ENCODE measurements around the gene FAM110A.
"Not testable (repeated sequence)": the region's sequence is repeated elsewhere in the genome, so short reads cannot be mapped to it uniquely, and the experiment has no call there.

The FAM110A gene

GRCh38 chr20:845941-846893, 12.7 kb downstream of the FAM110A start:
- no peak for DNase-seq (ENCODE audit: low spot score)
- Histone ChIP-seq H2AK5ac (ENCODE audit: low read depth, low read length) (no peak overlapping the region), H4K8ac (ENCODE audit: low read depth, low read length) (no peak overlapping the region), H3K9ac (ENCODE audit: low read depth, low read length, poor library complexity) (no peak overlapping the region), H3K27ac (replicated peaks; ENCODE audit: low read length) (no peak overlapping the region), H3K9me3 (replicated peaks in 1 of 2; ENCODE audit: control insufficient read depth in 2 of 2, insufficient read depth in 1 of 2, low read depth in 1 of 2, low read length in 2 of 2) (no peaks in the 10 kb centered on the region), H3K79me1 (ENCODE audit: low read depth, low read length) (no peaks in the 10 kb centered on the region), H3K18ac (ENCODE audit: low read length) (no peak overlapping the region), H2AFZ (ENCODE audit: low read length) (no peak overlapping the region), H3K4ac (ENCODE audit: low read length) (no peak overlapping the region), H2BK120ac (ENCODE audit: low read depth, low read length) (no peak overlapping the region), H2BK12ac (ENCODE audit: low read length) (no peak overlapping the region), H2BK5ac (ENCODE audit: low read length) (no peak overlapping the region), H3K14ac (ENCODE audit: low read length) (no peak overlapping the region), H2BK15ac (ENCODE audit: low read length) (no peak overlapping the region), H3K4me1 (ENCODE audit: control insufficient read depth in 2 of 2, insufficient read depth in 1 of 2, low read depth in 1 of 2, low read length in 2 of 2) (peaks cover 15 to 29% of the 10 kb centered on the region in 2 donors), H3K23ac (ENCODE audit: low read depth, low read length, poor library complexity) (no peak overlapping the region), H3K36me3 (replicated peaks in 1 of 2; ENCODE audit: control insufficient read depth in 2 of 2, insufficient read depth in 2 of 2, low read length in 2 of 2) (peaks cover 0 to 2% of the 10 kb centered on the region in 2 donors), H3K4me3 (ENCODE audit: low read length in 2 of 2) (no peak overlapping the region), H3K4me2 (ENCODE audit: insufficient read depth, low read length, poor library complexity, severe bottlenecking) (no peak overlapping the region), H3K27me3 (ENCODE audit: control insufficient read depth in 3 of 3, insufficient read depth in 3 of 3, low read depth in 1 of 3, low read length in 3 of 3) (peaks cover 7 to 46% (median 15%) of the 10 kb centered on the region in 3 experiments), H4K91ac (ENCODE audit: low read depth, low read length, poor library complexity) (no peak overlapping the region)
- WGBS, 2 donors (ENCODE audit: extremely low coverage in 2 of 2, insufficient read length in 2 of 2, insufficient replicate concordance in 1 of 2): no CpG with 5 or more reads among the region's 11 CpGs

GRCh38 chr20:846894-847278, 13.4 kb downstream of the FAM110A start:
- Histone ChIP-seq H3K9ac (ENCODE audit: low read depth, low read length, poor library complexity) (no peak overlapping the region), H3K4ac (ENCODE audit: low read length) (no peak overlapping the region), H3K27ac (replicated peaks; ENCODE audit: low read length) (no peak overlapping the region), H2BK120ac (ENCODE audit: low read depth, low read length) (no peak overlapping the region), H3K4me1 (ENCODE audit: control insufficient read depth in 2 of 2, insufficient read depth in 1 of 2, low read depth in 1 of 2, low read length in 2 of 2) (peaks cover 15 to 27% of the 10 kb centered on the region in 2 donors), H3K18ac (ENCODE audit: low read length) (peak overlapping the region; percentile 18), H2AFZ (ENCODE audit: low read length) (no peak overlapping the region), H3K9me3 (replicated peaks in 1 of 2; ENCODE audit: control insufficient read depth in 2 of 2, insufficient read depth in 1 of 2, low read depth in 1 of 2, low read length in 2 of 2) (no peaks in the 10 kb centered on the region), H2BK15ac (ENCODE audit: low read length) (no peak overlapping the region), H3K4me2 (ENCODE audit: insufficient read depth, low read length, poor library complexity, severe bottlenecking) (no peak overlapping the region), H3K36me3 (replicated peaks in 1 of 2; ENCODE audit: control insufficient read depth in 2 of 2, insufficient read depth in 2 of 2, low read length in 2 of 2) (peaks cover 0 to 2% of the 10 kb centered on the region in 2 donors), H3K14ac (ENCODE audit: low read length) (no peak overlapping the region), H4K8ac (ENCODE audit: low read depth, low read length) (no peak overlapping the region), H3K4me3 (ENCODE audit: low read length in 2 of 2) (no peak overlapping the region), H2BK12ac (ENCODE audit: low read length) (no peak overlapping the region), H3K79me1 (ENCODE audit: low read depth, low read length) (no peaks in the 10 kb centered on the region), H3K23ac (ENCODE audit: low read depth, low read length, poor library complexity) (no peak overlapping the region), H2BK5ac (ENCODE audit: low read length) (no peak overlapping the region), H3K27me3 (ENCODE audit: control insufficient read depth in 3 of 3, insufficient read depth in 3 of 3, low read depth in 1 of 3, low read length in 3 of 3) (peaks cover 5 to 39% (median 8%) of the 10 kb centered on the region in 3 experiments), H4K91ac (ENCODE audit: low read depth, low read length, poor library complexity) (no peak overlapping the region), H2AK5ac (ENCODE audit: low read depth, low read length) (no peak overlapping the region)
- WGBS, 2 donors (ENCODE audit: extremely low coverage in 2 of 2, insufficient read length in 2 of 2, insufficient replicate concordance in 1 of 2): no CpG with 5 or more reads among the region's 7 CpGs
- DNase-seq (ENCODE audit: low spot score): no peak

- H3K23ac ChIP-seq (ENCODE audit: low read depth, low read length, poor library complexity): no peak overlapping the region
These were observed 14.7 kb downstream of the FAM110A start for GRCh38 chr20:848193-848592.

GRCh38 chr20:848731-849130, 15.2 kb downstream of the FAM110A start:
- not testable (repeated sequence) for H3K9ac ChIP-seq (ENCODE audit: low read depth, low read length, poor library complexity); H4K91ac ChIP-seq (ENCODE audit: low read depth, low read length, poor library complexity); H3K4ac ChIP-seq (ENCODE audit: low read length); H2BK5ac ChIP-seq (ENCODE audit: low read length); H2BK12ac ChIP-seq (ENCODE audit: low read length); H2BK15ac ChIP-seq (ENCODE audit: low read length); H3K9me3 ChIP-seq (replicated peaks in 1 of 2; ENCODE audit: control insufficient read depth in 2 of 2, insufficient read depth in 1 of 2, low read depth in 1 of 2, low read length in 2 of 2); H2AFZ ChIP-seq (ENCODE audit: low read length); H2AK5ac ChIP-seq (ENCODE audit: low read depth, low read length); H3K4me3 ChIP-seq (ENCODE audit: low read length in 2 of 2); H4K8ac ChIP-seq (ENCODE audit: low read depth, low read length); H2BK120ac ChIP-seq (ENCODE audit: low read depth, low read length); H3K14ac ChIP-seq (ENCODE audit: low read length); DNase-seq (ENCODE audit: low spot score); H3K27ac ChIP-seq (replicated peaks; ENCODE audit: low read length); H3K79me1 ChIP-seq (ENCODE audit: low read depth, low read length); H3K4me2 ChIP-seq (ENCODE audit: insufficient read depth, low read length, poor library complexity, severe bottlenecking); H3K36me3 ChIP-seq (replicated peaks in 1 of 2; ENCODE audit: control insufficient read depth in 2 of 2, insufficient read depth in 2 of 2, low read length in 2 of 2); H3K23ac ChIP-seq (ENCODE audit: low read depth, low read length, poor library complexity)
- Histone ChIP-seq H3K18ac (ENCODE audit: low read length) (peak overlapping the region; percentile 69), H3K4me1 (ENCODE audit: control insufficient read depth in 2 of 2, insufficient read depth in 1 of 2, low read depth in 1 of 2, low read length in 2 of 2) (peaks cover 15 to 24% of the 10 kb centered on the region in 2 donors), H3K27me3 (ENCODE audit: control insufficient read depth in 3 of 3, insufficient read depth in 3 of 3, low read depth in 1 of 3, low read length in 3 of 3) (peaks cover 0 to 21% (median 0%) of the 10 kb centered on the region in 3 experiments)
- no CpG with 5 or more reads among the region's 8 CpGs for WGBS, 2 donors (ENCODE audit: extremely low coverage in 2 of 2, insufficient read length in 2 of 2, insufficient replicate concordance in 1 of 2)

More at GRCh38 chr20:848193-848592, 14.7 kb downstream of the FAM110A start:
- Histone ChIP-seq H3K14ac (ENCODE audit: low read length) (no peak overlapping the region), H3K4ac (ENCODE audit: low read length) (no peak overlapping the region), H3K9ac (ENCODE audit: low read depth, low read length, poor library complexity) (no peak overlapping the region), H3K27ac (replicated peaks; ENCODE audit: low read length) (no peak overlapping the region), H3K4me3 (ENCODE audit: low read length in 2 of 2) (no peak overlapping the region), H3K9me3 (replicated peaks in 1 of 2; ENCODE audit: control insufficient read depth in 2 of 2, insufficient read depth in 1 of 2, low read depth in 1 of 2, low read length in 2 of 2) (no peaks in the 10 kb centered on the region), H3K36me3 (replicated peaks in 1 of 2; ENCODE audit: control insufficient read depth in 2 of 2, insufficient read depth in 2 of 2, low read length in 2 of 2) (peaks cover 0 to 2% of the 10 kb centered on the region in 2 donors), H2AFZ (ENCODE audit: low read length) (no peak overlapping the region), H3K27me3 (ENCODE audit: control insufficient read depth in 3 of 3, insufficient read depth in 3 of 3, low read depth in 1 of 3, low read length in 3 of 3) (peaks cover 0 to 26% (median 0%) of the 10 kb centered on the region in 3 experiments), H3K18ac (ENCODE audit: low read length) (no peak overlapping the region), H3K79me1 (ENCODE audit: low read depth, low read length) (no peaks in the 10 kb centered on the region), H2BK5ac (ENCODE audit: low read length) (no peak overlapping the region), H2BK15ac (ENCODE audit: low read length) (no peak overlapping the region), H4K8ac (ENCODE audit: low read depth, low read length) (no peak overlapping the region), H4K91ac (ENCODE audit: low read depth, low read length, poor library complexity) (no peak overlapping the region), H2AK5ac (ENCODE audit: low read depth, low read length) (no peak overlapping the region), H2BK12ac (ENCODE audit: low read length) (no peak overlapping the region), H3K4me1 (ENCODE audit: control insufficient read depth in 2 of 2, insufficient read depth in 1 of 2, low read depth in 1 of 2, low read length in 2 of 2) (peaks cover 15 to 24% of the 10 kb centered on the region in 2 donors), H3K4me2 (ENCODE audit: insufficient read depth, low read length, poor library complexity, severe bottlenecking) (no peak overlapping the region), H2BK120ac (ENCODE audit: low read depth, low read length) (no peak overlapping the region)
- no peak for DNase-seq (ENCODE audit: low spot score)
- WGBS, 2 donors (ENCODE audit: extremely low coverage in 2 of 2, insufficient read length in 2 of 2, insufficient replicate concordance in 1 of 2): no CpG with 5 or more reads among the region's 5 CpGs
